RCC 7860 (cell line): ENCODE data around the gene GLP1R.
"Not testable (repeated sequence)": the region's sequence is repeated elsewhere in the genome, so short reads cannot be mapped to it uniquely, and the experiment has no call there.

Experiments used
- DNase-seq: peaks from one replicate; pipeline ENCODE4 v3.0.0-alpha.2; 2015; ENCODE audit warnings: low spot score
- FAIRE-seq: peaks from 2 replicates; lab custom pipeline; 2012; peaks lifted over from hg19 to GRCh38; lab: Jason Lieb, UNC

The GLP1R gene

GRCh38 chr6:39118921-39119320 lies 70.3 kb downstream of the GLP1R start:
- DNase-seq (no peak), FAIRE-seq (no peak)

GRCh38 chr6:39124114-39124513 lies 75.5 kb downstream of the GLP1R start:
- no peak for FAIRE-seq
- DNase-seq: no peak

- DNase-seq (no peak), FAIRE-seq (no peak)
These were observed 79.5 kb downstream of the GLP1R start for GRCh38 chr6:39128106-39128505.

GRCh38 chr6:39128832-39129231 lies 80.3 kb downstream of the GLP1R start:
- FAIRE-seq (no peak), DNase-seq (no peak)

GRCh38 chr6:39130691-39131090 lies 82.1 kb downstream of the GLP1R start:
- FAIRE-seq (no peak), DNase-seq (no peak)

GRCh38 chr6:39134761-39135160 lies 86.2 kb downstream of the GLP1R start:
- DNase-seq, FAIRE-seq: not testable (repeated sequence)

GRCh38 chr6:39136207-39136606 lies 87.6 kb downstream of the GLP1R start:
- not testable (repeated sequence) for FAIRE-seq, DNase-seq

GRCh38 chr6:39137245-39137644 lies 88.7 kb downstream of the GLP1R start:
- no peak for FAIRE-seq

More at GRCh38 chr6:39137245-39137644, 88.7 kb downstream of the GLP1R start:
- no peak for DNase-seq
